ENCODE data around the gene MEGF11. TPM values are rescaled to one million over a fixed set of nuclear protein-coding genes. Genes with fewer than 3 reads are reported as not detected.

Gene MEGF11
- total RNA-seq, 2 donors from 2014 or later, result not detected

DNA sequence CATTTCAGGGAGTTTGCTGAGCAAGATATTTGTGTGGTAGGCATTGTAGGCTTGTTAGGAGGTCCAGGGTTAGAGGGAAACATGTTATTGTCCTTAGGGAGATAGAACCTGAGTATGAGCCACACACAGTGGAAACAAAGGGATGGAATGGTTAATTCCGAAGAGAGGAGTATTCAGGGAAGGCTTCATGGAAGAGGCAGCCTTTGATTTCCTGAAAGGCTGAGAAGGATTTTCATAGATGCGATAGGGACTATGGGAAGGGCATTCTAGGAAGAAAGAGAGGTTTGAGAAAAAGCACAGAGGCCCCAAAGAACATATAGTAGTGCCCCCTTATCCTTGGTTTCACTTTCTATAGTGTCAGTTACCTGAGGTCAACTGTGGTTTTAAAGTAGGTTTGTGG is 302.5 kb downstream of the MEGF11 start:
- no peak overlapping the region for H3K4me3 ChIP-seq
- no peak for DNase-seq (ENCODE audit: low spot score)
- TF ChIP-seq, protein P1, sequence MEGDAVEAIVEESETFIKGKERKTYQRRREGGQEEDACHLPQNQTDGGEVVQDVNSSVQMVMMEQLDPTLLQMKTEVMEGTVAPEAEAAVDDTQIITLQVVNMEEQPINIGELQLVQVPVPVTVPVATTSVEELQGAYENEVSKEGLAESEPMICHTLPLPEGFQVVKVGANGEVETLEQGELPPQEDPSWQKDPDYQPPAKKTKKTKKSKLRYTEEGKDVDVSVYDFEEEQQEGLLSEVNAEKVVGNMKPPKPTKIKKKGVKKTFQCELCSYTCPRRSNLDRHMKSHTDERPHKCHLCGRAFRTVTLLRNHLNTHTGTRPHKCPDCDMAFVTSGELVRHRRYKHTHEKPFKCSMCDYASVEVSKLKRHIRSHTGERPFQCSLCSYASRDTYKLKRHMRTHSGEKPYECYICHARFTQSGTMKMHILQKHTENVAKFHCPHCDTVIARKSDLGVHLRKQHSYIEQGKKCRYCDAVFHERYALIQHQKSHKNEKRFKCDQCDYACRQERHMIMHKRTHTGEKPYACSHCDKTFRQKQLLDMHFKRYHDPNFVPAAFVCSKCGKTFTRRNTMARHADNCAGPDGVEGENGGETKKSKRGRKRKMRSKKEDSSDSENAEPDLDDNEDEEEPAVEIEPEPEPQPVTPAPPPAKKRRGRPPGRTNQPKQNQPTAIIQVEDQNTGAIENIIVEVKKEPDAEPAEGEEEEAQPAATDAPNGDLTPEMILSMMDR (IDR thresholded peaks at IDR 0.05), result no peak
- no peaks in the 10 kb centered on the region for H3K9me3 ChIP-seq
- H3K36me3 ChIP-seq, result no peaks in the 10 kb centered on the region
- H3K27ac ChIP-seq, result no peak overlapping the region
- no peaks in the 10 kb centered on the region for H3K27me3 ChIP-seq
- no peaks in the 10 kb centered on the region for H3K4me1 ChIP-seq

DNA sequence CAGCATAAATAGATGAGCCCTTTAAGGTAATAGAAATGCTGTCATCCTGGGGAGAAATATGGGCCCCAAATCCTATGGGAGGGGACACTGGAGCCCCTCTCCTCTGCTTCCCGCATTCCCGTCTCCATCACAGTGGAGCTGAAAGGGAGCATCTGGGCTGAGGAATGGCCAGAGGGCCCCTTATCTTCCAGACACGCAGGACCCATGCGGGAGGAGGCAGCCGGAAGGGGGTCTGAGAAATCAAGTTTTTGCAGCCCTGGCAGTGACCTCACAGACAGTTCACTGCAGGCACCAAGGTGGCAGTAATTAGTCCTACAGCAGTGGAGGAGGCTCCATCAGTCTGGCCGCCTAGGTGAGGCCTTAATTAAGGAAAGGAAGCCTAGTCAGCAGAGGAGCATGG is 304.1 kb downstream of the MEGF11 start:
- H3K27me3 ChIP-seq, result no peaks in the 10 kb centered on the region
- no peak overlapping the region for H3K27ac ChIP-seq
- TF ChIP-seq, protein P1 (IDR thresholded peaks at IDR 0.05), result no peak
- no peak for DNase-seq (ENCODE audit: low spot score)
- H3K9me3 ChIP-seq, result no peaks in the 10 kb centered on the region
- H3K4me1 ChIP-seq, result no peaks in the 10 kb centered on the region
- H3K36me3 ChIP-seq, result no peaks in the 10 kb centered on the region
- no peak overlapping the region for H3K4me3 ChIP-seq

DNA sequence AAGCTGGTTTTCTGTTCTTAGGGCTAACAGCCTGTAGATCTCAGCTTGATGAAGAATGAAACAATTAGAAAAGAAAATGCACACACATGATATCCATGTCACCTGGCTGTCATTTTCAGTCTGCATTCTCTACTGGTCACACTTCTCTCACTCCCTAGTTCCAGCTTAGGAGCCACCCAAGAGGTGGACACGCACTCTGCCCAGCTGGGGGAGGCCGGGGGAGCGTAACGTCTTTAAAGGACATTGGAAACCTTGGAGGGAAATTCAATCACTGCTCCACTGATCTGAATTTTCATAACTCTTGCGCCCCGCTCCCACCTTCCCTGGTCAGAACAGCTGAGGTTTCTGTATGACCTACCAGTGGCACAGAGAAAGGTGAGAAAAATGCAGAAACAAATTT is 304.5 kb downstream of the MEGF11 start:
- DNase-seq (ENCODE audit: low spot score), result no peak
- no peak overlapping the region for H3K27ac ChIP-seq
- no peaks in the 10 kb centered on the region for H3K27me3 ChIP-seq
- TF ChIP-seq, protein P1 (IDR thresholded peaks at IDR 0.05), result no peak
- no peaks in the 10 kb centered on the region for H3K4me1 ChIP-seq
- H3K36me3 ChIP-seq, result no peaks in the 10 kb centered on the region
- H3K9me3 ChIP-seq, result no peaks in the 10 kb centered on the region
- no peak overlapping the region for H3K4me3 ChIP-seq

DNA sequence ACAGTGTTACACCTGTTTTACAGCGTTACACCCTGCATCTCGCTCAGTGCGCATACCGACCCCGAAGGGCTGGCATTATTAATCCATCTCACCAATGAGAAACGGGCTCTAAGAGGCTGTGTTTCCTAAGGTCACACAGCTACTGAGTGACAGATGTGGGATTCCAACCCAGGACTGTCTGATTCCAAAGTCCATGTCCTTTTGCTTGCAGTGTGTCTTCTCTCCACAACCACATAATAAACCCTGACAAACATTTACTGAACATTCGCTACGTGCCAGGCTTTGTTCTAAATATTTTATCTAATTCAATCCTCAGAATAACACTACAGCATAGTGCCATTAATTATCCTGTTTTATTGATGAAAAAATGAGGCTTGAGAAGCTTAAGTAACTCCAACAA is 305.2 kb downstream of the MEGF11 start:
- DNase-seq (ENCODE audit: low spot score), result no peak
- TF ChIP-seq, protein P1 (IDR thresholded peaks at IDR 0.05), result no peak
- Histone ChIP-seq H3K36me3 (no peaks in the 10 kb centered on the region), H3K4me1 (no peaks in the 10 kb centered on the region), H3K27me3 (no peaks in the 10 kb centered on the region), H3K4me3 (no peak overlapping the region), H3K9me3 (no peaks in the 10 kb centered on the region), H3K27ac (no peak overlapping the region)

DNA sequence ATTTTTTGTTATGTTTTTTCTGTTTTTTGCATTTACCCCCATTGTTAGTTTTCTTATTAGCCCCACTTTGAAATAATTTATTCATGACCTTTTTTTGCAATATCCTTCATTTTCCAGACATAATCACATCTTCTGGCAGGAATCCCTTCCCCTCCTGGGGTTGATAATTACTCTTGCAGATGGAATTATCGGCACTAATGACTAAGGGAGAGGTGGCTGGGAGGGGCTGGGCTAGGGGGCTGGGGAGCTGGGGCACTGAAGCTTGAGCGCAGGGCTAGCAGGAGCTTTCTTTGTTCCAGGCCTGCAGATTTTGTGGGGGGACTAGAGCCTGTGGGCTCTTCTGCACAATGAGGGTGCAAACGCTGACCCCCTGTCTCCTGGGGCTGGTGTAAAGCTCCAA is 306.5 kb downstream of the MEGF11 start:
- Histone ChIP-seq H3K36me3 (no peaks in the 10 kb centered on the region), H3K27ac (no peak overlapping the region), H3K4me1 (no peaks in the 10 kb centered on the region), H3K27me3 (no peaks in the 10 kb centered on the region), H3K4me3 (no peak overlapping the region), H3K9me3 (no peaks in the 10 kb centered on the region)
- DNase-seq (ENCODE audit: low spot score), result no peak
- TF ChIP-seq, protein P1 (IDR thresholded peaks at IDR 0.05), result no peak

DNA sequence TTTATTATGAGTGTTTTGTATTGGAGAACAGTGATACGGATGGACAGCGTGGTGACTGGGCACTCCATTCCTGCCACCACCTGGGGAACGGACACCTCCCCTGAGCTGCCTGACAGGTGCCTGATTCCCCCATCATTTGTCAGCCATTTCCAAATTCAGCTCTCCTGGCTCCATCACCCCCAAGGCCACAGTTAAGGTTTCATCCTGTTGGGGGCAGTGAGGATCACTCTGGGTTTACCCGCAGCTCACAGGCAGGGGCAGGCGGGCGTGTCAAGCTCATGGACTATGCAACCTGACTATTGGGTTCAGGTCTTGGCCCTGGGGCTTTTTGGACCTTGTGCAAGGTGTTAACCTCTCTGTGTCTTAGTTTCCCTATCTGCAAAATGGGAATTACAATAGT is 307.9 kb downstream of the MEGF11 start:
- Histone ChIP-seq H3K27ac (no peak overlapping the region), H3K36me3 (no peaks in the 10 kb centered on the region), H3K4me3 (no peak overlapping the region), H3K4me1 (no peaks in the 10 kb centered on the region), H3K27me3 (no peaks in the 10 kb centered on the region), H3K9me3 (no peaks in the 10 kb centered on the region)
- TF ChIP-seq, protein P1 (IDR thresholded peaks at IDR 0.05), result no peak
- no peak for DNase-seq (ENCODE audit: low spot score)

Measured in right atrium auricular region (tissue), 2 donors.